Measurements from ENCODE around the gene EIF5AL1. TPM values are rescaled to one million over a fixed set of nuclear protein-coding genes. Genes with fewer than 3 reads are reported as not detected.

Gene EIF5AL1
- total and polyA plus RNA-seq, 2 of the 4 experiments (the other 2 are of a cell fraction), result 1.1 to 1.4 TPM

- no peak overlapping the region for H3K56ac ChIP-seq (ENCODE audit: extremely low read depth, insufficient read depth, low read length)
Observed at GRCh38 chr10:79482304-79482703, 30.0 kb upstream of the EIF5AL1 start.

More at GRCh38 chr10:79482304-79482703, 30.0 kb upstream of the EIF5AL1 start:
- Histone ChIP-seq H2BK20ac (ENCODE audit: low read depth, low read length) (no peak overlapping the region), H3K36me3 (ENCODE audit: control insufficient read depth, insufficient read depth, low read length) (no peaks in the 10 kb centered on the region), H3K4me1 (ENCODE audit: control insufficient read depth, insufficient read depth, low read length) (peaks cover 6% of the 10 kb centered on the region; the same call in 1 of the 2 replicates), H3K14ac (replicated peaks; ENCODE audit: low read depth, low read length) (no peak overlapping the region), H2BK120ac (ENCODE audit: low read depth, low read length) (no peak overlapping the region), H4K91ac (ENCODE audit: insufficient read depth, low read depth, low read length) (no peak overlapping the region), H3K27ac (ENCODE audit: insufficient read depth, low read length) (no peak overlapping the region), H2AFZ (replicated peaks; ENCODE audit: low read length, poor library complexity) (no peak overlapping the region), H2AK5ac (ENCODE audit: low read depth, low read length) (no peak overlapping the region), H3K9me1 (ENCODE audit: insufficient read depth, low read length) (peaks cover 6% of the 10 kb centered on the region; the same call in 1 of the 2 replicates), H4K8ac (ENCODE audit: low read depth in 2 of 2, low read length in 2 of 2) (no peak overlapping the region), H3K9ac (ENCODE audit: low read depth, low read length) (no peak overlapping the region), H2BK15ac (ENCODE audit: low read depth, low read length) (no peak overlapping the region), H3K27me3 (ENCODE audit: control insufficient read depth, insufficient read depth, low read length) (peaks cover 1% of the 10 kb centered on the region; the same call in 1 of the 2 replicates), H4K20me1 (ENCODE audit: insufficient read depth, low read length) (no peaks in the 10 kb centered on the region), H3K23ac (ENCODE audit: low read depth, low read length) (no peak overlapping the region), H3K4me2 (ENCODE audit: low read depth, low read length) (no peak overlapping the region), H3K4me3 (ENCODE audit: insufficient read depth, low read depth, low read length) (no peak overlapping the region), H3K9me3 (ENCODE audit: control insufficient read depth, insufficient read depth, low read length) (no peaks in the 10 kb centered on the region), H3K18ac (ENCODE audit: low read depth, low read length) (no peak overlapping the region), H4K5ac (ENCODE audit: low read depth, low read length) (no peak overlapping the region), H2AK9ac (replicated peaks; ENCODE audit: low read depth, low read length, poor library complexity) (no peak overlapping the region), H3K4ac (ENCODE audit: low read depth, low read length) (no peak overlapping the region), H3K79me1 (ENCODE audit: low read depth in 1 of 2, low read length in 2 of 2) (no peaks in the 10 kb centered on the region), H2BK5ac (ENCODE audit: low read depth, low read length, poor library complexity, severe bottlenecking) (no peak overlapping the region)
- no CpG with 5 or more reads among the region's 1 CpG for WGBS, 2 experiments (ENCODE audit: extremely low coverage in 2 of 2, insufficient read length in 1 of 2)
- BruUV-seq (replicated peaks), result no TSS peak
- CTCF ChIA-PET, result no interaction called here
- intact Hi-C loops (cut with micrococcal nuclease) (no loop called here), dilution Hi-C loops (cut with HindIII; ENCODE audit: low sequenced_read_pairs, unreplicated experiment) (no loop called here), in situ Hi-C loops (cut with MboI; ENCODE audit: low sequenced_read_pairs) (loop anchor here (25.0 kb wide), 1 partner anchor 95 kb away; no protein-coding TSS in a partner anchor)
- DNase-seq (no peak), ATAC-seq (ENCODE audit: low read depth) (no peak)
- TF ChIP-seq SMC3 (IDR thresholded peaks at IDR 0.05; ENCODE audit: low read depth, low read length) (no peak), CTCF (conservative IDR thresholded peaks at IDR 0.05; ENCODE audit: low read depth, low read length) (no peak), ELK1 (IDR thresholded peaks at IDR 0.05; ENCODE audit: borderline replicate concordance, low read depth, low read length) (no peak), POLR2A (IDR thresholded peaks at IDR 0.05; ENCODE audit: low read depth, low read length) (no peak), MXI1 (IDR thresholded peaks at IDR 0.05; ENCODE audit: borderline replicate concordance, low read depth, low read length) (no peak), FOS (IDR thresholded peaks at IDR 0.05; ENCODE audit: low read depth, low read length) (no peak), CEBPB (IDR thresholded peaks at IDR 0.05; ENCODE audit: low read depth, low read length) (no peak)
- POLR2A ChIA-PET (ENCODE audit: unreplicated experiment), result interaction anchor here (0.5 kb wide), 1 partner anchor 35 kb away, joined by 4 read pairs; no protein-coding TSS in a partner anchor

All from IMR-90 (cell line).